Spleen (tissue), 7 donors: ENCODE data around the gene TRAF7.

Source experiments
- POLR2A ChIP-seq, 3 donors: fragments of 450-650 bp; IDR thresholded peaks; one replicate each; pipeline ENCODE4 v1.5.1; 2017; ENCODE audit warnings: antibody characterized with exemption in 3 of 3, mild to moderate bottlenecking in 1 of 3
- POLR2AphosphoS5 ChIP-seq, 3 donors: sonication (generic); formaldehyde crosslinking; IDR thresholded peaks; one replicate each; pipeline ENCODE4 v1.5.1; 2017; ENCODE audit warnings: antibody characterized with exemption in 3 of 3
- TF ChIP-seq, protein P1 (sequence below), 11 experiments: fragments of 200-600 bp in 7 of 11; fragments of 450-650 bp in 4 of 11; sonication (generic) in 4 of 11; IDR thresholded peaks in 8 of 11; conservative IDR thresholded peaks in 3 of 11; 1 replicate in 7 of 11; 2 replicates in 4 of 11; pipeline versions ENCODE4 v1.4.0 to v1.8.0; 2016 to 2021; ENCODE audit warnings: antibody characterized with exemption in 11 of 11, inconsistent platforms in 4 of 11, mild to moderate bottlenecking in 1 of 11
- donor health status: DM: no; HTN: no; CAD: no; lungs with moderate emphysema.
- donor health status: DM: no; HTN: no; CAD: no.
- donor health status: DM: no; HTN: no; CAD: no.

DNA sequence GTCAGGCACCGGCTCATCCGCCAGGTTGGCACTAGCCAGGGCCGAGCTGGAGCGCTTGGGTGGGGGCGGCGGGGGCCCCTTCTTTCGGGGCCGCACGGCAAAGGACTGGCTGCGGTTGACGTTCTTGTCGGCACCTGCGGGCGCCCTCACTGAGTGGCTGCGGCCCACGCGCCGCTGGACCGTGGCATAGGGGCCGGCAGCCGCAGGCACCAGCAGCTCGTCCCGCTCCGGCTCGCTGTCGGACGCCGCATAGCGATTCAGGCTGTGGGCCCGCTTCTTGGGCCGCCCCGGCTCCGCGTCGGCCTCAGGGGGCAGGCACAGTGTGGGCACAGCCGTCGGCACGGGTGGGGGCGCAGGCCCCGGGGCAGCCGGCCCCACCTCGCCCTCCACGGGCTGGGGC lies 24.9 kb downstream of the TRAF7 start:
- TF ChIP-seq, protein P1, sequence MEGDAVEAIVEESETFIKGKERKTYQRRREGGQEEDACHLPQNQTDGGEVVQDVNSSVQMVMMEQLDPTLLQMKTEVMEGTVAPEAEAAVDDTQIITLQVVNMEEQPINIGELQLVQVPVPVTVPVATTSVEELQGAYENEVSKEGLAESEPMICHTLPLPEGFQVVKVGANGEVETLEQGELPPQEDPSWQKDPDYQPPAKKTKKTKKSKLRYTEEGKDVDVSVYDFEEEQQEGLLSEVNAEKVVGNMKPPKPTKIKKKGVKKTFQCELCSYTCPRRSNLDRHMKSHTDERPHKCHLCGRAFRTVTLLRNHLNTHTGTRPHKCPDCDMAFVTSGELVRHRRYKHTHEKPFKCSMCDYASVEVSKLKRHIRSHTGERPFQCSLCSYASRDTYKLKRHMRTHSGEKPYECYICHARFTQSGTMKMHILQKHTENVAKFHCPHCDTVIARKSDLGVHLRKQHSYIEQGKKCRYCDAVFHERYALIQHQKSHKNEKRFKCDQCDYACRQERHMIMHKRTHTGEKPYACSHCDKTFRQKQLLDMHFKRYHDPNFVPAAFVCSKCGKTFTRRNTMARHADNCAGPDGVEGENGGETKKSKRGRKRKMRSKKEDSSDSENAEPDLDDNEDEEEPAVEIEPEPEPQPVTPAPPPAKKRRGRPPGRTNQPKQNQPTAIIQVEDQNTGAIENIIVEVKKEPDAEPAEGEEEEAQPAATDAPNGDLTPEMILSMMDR (IDR thresholded peaks at IDR 0.05 in 8 of 11, conservative IDR thresholded peaks at IDR 0.05 in 3 of 11) = no peak
- TF ChIP-seq POLR2A (IDR thresholded peaks at IDR 0.05) = no peak
- no peak for TF ChIP-seq POLR2AphosphoS5 (IDR thresholded peaks at IDR 0.05)
